HG02610 (cell line): ENCODE results near the gene TAF1D.
A peak's percentile ranks its signal among the peaks of the same experiment; 100 is the strongest.
"Not testable (repeated sequence)": the region's sequence is repeated elsewhere in the genome, so short reads cannot be mapped to it uniquely, and the experiment has no call there.

Experiments
- ATAC-seq: cut with Tn5 transposase; IDR thresholded peaks from one replicate; pipeline ENCODE4 v1.9.1; 2021; ENCODE audit warnings: mild to moderate bottlenecking, moderate library complexity; ENCODE audit not compliant: unreplicated experiment

The TAF1D gene, protein sequence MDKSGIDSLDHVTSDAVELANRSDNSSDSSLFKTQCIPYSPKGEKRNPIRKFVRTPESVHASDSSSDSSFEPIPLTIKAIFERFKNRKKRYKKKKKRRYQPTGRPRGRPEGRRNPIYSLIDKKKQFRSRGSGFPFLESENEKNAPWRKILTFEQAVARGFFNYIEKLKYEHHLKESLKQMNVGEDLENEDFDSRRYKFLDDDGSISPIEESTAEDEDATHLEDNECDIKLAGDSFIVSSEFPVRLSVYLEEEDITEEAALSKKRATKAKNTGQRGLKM

DNA sequence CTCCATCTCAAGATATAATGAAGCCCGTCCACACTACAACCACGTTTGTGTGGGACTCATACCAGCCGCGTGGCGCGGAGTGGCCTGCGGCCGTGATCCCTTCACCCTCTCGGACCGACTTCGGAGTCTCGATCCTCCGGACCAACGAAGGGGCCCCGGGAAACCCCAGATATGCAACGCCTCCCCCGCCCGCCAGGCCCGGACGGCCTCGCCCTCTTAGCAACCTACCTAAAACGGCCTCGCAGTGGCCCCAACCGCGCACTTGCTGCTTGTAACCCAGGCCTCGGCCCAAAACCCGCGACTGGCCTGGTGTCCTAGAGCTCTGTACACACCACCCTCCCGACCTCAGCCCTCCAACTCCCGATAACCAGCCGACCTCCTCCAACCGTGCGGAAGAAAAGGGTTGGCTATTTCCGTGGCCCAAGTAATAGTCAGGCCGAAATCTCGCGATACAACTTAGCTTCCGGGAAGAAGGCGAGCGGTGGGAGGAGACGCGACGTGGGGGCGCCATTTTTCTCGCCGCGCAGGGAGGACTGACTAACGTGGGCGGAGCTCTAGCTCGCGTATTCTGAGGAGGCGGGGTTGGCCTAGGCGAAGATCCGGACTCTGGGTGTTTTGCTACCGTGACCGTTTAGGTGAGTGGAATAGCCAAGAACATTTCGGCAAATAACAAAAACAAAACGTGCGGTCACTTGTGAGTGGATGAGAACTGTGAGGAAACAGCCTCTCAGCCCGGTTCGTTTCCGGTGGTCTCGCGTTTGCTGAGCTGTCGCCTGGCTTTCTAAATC lies at the start of gene TAF1D, which contains the start of gene C11orf54:
Gene TAF1D, minus strand, starts transcription at position 402 of the 788 bp plus-strand sequence. CDS start 2,191 bp downstream, outside the sequence.
Gene C11orf54, plus strand, starts transcription at position 579 of the 788 bp plus-strand sequence. CDS start 5,722 bp downstream, outside the sequence.
- ATAC-seq = peak; percentile 84

DNA sequence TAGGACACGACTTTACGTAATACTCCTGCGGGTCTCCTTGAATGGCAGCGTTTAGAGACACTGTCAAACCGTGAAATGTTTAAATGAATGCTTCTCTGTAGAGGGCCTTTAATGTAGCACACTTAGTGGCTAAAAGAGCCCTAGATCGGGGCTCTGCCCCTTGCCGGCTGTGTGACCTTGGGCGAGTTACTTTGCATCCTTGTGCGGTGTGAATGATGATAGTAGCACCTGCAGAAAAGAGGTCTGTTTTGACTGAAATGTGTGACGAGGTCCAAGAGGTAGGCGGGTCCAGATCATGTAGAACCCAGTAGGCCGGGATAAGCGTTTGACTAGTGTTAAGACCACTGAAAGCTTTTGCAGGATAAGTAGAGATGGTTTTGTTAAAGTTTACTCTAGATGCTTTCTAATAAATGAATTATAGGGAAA lies 43.7 kb upstream of the TAF1D start:
- peak; percentile 37 for ATAC-seq

DNA sequence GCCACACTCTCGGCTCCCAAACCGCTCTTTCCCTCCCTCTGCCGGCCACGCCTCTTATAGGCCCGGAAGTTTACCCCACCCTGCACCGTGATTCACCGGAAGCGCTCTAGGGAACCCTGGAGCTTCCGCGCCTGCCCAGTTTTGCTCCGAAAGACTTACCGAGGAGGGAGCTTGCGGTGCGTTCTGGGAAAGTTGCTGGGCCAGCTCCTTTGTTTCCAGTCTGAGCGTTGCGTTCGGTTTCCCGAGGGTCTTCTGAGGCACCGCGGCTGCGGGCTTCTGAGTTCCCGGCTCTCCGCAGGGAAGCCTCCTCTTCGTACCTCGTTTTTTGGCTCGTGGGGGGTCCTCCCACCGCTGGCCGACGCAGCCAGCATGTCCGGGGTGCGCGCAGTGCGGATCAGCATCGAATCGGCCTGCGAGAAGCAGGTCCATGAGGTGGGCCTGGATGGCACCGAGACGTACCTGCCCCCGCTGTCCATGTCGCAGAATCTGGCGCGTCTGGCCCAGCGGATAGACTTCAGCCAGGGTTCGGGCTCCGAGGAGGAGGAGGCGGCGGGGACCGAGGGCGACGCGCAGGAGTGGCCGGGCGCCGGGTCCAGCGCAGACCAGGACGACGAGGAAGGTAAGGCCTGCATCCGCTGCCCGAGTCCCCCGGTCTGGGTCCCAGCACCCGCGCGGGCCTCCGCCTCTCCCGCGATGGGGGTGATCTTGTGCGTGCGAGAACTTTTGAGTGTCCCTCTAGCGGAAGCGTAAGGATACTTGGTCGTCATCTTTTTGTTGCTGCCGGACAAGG lies 43.0 kb upstream of the TAF1D start, which contains the start of gene MED17:
Gene MED17, plus strand, starts transcription at position 138 of the 790 bp plus-strand sequence. Its CDS starts 232 bp downstream, at position 370.
- ATAC-seq = peak; percentile 97

DNA sequence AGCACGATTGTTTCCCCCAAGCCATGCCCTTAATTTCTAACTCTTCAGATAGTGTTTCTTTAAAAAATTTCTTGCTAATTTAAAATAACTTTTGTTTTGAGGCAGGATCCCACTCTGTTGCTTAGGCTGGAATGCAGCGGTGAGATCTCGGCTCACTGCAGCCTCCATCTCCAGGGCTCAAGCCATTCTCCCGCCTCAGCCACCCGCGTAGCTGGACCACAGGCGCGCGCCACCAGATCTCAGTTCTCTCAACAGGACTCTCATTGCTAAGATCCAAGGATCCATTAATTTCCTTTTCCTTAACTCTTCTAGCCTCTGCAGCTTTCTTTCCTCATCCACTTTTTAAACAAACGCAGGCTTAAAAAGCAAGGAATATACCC lies 42.5 kb upstream of the TAF1D start:
- peak; percentile 48 for ATAC-seq

DNA sequence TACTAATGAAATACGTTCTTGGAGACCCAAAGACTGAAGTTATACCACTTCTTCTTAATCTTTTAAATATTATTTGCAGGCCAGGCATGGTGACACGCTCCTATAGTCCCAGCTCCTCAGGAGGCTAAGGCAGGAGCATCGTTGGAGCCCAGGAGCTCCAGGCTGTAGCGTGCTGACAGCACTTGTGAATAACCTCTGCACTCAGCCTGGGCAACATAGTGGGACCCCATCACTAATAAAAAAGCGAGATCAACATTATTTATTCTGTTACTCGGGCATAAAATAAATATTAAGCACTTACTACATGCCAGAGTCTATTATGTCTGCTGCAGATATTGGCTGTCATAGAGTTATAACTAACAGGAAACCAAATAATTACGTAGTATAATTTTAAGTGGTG lies 42.1 kb upstream of the TAF1D start:
- ATAC-seq = no peak

DNA sequence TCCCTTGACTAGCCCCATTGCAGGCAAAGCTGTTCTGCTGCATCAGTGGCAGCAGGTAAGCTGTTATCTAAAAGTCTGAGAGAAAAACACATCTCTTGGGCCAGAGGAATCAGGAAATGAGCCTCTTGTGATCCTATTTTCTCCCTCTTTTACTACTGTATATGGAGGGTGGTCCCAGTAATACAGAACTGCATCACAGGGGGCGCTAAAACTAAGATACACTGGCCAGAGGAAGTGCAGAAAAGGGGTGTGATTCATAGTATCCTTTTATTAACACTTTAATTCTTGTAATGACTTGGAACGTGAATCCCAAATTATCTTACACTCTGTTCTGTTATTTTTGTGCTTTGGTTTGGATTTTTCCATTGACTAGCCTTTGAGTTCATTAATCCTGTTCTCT lies 34.0 kb upstream of the TAF1D start:
- no peak for ATAC-seq

DNA sequence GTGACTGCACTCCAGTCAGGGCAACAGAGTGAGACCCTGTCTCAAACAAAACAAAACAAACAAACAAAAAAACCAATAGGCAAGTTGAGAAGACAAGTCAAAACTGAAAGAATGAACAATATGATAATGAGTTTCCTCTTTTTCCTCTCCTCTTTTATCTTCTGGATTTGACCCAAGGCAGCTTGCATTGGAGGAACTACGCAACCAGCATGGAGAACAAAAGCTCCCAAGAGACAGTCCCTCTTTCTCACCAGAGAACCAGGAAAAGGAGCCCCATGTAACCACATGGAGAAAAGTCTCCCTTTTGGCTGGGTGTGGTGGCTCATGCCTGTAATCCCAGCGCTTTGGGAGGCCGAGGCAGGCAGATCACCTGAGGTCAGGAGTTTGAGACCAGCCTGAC lies 33.3 kb upstream of the TAF1D start:
- ATAC-seq = not testable (repeated sequence)

DNA sequence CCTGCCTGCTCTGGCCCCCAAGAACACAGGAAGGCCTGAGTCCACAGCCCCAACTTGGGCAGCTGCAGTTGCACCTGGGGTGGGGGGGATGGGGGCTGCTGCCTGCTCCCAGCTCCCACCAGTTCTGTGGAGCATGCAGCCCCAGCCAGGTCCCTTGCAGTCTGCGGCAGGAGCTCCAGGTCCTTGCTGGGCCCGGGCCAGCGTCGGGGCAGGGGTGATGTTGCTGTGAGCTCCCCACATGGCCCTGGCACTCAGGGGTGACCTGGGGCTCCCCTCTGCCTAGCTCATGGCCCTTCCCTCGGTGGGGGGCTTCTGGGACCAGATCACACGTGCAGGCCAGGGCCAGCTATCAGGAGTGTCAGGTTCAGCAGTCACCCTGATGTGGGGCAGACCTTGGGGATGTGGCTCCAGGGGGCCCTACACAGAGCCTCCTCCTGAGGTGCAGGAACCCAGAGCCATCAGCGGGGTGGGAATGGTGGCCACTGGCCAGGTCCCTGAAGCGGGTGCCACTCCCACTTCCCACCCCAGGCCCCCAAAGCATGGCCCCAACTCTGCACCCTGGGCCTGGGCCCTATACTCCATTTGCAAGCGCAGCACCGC lies 32.4 kb upstream of the TAF1D start:
- no peak for ATAC-seq

DNA sequence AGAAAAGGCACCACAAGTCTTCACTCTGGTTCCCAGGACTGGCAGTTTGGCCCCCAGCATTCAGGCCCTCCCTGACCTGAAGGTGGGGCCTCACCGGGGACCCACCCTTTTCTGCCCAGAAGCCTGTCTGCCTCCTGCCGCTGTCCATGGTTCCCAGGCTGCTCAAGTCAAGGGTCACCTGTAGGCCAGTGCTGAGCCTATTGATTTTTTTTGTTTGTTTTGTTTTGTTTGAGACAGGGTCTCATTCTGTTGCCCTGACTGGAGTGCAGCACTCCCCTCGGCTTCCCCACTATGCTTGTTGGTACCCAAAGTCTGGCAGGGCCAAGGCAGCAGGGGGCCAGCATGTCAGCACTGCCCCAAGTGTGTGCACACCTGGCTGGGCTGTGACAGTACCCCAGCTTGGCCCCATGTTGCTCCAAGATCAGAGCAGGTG lies 31.8 kb upstream of the TAF1D start:
- ATAC-seq = no peak

DNA sequence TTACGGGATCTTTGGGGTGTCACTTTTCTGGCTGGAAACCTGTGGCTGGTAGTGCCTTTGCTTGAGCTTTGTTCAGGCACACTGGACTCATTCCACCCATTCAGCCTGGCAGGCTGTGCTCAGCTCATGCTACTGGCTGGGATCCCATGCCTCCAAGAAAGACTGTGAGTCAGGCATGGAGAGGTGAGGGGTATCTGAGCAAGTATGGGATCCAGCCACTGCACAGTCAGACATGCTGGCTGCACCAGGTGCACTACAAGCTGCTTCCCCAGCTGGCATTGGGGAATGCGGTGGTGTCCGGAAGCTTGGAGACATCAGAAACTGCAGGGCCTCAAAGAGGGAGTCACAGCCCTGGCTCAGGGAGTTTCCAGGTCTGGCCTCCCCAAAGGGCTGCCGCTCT lies 30.8 kb upstream of the TAF1D start:
- ATAC-seq = no peak

DNA sequence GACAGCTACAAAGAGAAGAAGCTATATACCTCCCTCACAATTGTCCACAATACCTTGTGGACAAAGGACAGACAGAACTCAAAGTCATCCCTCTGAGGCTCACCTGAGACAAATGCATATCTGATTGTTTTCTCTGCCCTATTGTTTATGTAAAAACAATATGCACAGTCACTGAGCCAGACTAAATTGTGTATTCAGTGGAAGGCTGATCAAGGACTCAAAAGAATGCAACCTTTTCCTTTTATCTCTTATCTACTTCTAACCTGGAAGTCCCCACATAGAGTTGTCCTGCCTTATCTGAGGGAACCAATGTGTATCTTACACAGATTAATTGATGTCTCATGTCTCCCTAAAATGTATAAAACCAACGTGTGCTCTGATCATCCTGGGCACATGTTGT lies 28.9 kb upstream of the TAF1D start:
- ATAC-seq = no peak

DNA sequence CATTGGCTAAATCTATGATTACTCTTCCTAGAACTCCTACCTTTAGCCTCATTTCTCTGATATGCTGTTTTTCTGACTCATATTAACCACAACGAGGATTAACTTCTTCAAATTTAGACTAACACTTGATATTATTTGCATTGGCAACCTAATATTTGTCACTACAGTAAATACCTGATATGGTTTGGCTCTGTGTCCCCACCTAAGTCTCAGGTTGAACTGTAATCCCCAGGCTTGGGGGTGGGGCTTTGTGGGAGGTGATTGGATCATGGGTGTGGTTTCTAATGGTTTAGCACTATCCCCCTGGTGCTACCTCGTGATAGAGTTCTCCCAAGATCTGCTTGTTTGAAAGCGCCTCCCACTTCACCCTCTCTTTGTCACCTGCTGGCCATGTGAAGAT lies 25.7 kb upstream of the TAF1D start:
- ATAC-seq = no peak

DNA sequence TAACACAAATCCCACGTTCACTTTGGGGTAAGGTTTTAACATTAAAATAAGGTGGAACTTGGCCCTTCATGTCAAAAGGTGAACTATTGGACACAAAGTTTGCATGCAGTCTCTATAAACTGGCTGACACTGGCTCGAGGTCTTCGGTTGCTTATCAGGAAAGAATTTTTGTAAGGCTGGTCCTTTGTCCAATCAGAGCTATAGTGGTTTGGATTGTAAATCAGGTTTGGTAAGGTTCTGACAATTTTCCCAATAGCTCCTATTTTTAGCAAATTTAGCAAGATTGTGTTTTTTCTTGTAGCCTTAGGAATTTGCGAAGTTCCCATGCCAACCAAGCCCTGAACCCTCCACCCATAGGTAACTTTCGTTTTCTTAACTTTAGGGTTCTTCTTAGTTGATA lies 25.2 kb upstream of the TAF1D start:
- ATAC-seq = no peak

DNA sequence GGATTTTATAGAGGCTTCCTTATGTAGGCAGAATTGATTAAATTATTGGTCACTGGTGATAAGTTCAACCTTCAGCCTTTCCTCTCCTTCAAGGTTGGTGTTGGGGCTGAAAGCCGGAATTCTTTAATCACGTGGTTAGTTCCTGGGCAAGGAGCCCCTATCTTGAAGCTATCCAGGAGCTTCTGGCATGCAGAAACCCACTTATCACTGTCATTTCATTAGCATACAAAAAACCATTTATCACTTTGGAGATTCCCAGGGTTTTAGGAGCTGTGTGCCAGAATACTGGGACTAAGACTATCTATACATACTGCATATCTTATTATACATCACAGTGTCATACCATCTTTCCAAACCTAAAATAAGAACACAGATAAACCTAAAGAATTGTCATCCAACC lies 24.3 kb upstream of the TAF1D start:
- no peak for ATAC-seq

DNA sequence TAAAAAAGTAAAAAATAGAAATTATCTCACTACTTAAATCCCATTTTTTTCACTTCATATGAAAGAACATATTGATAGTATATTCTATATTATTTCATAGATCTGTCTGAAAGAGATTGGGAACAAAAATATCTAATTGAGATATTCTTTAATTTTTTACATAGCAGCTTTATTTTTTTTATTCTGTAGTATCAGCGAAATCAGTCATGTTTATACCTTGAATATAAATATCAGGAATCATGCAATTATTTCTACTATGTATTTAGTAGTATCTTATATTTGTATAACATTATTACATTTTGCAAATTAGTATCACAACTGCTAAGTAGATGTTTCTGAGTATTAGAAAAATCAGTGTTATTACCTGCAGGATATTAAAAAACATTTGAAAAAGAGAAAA lies 20.6 kb upstream of the TAF1D start:
- no peak for ATAC-seq

DNA sequence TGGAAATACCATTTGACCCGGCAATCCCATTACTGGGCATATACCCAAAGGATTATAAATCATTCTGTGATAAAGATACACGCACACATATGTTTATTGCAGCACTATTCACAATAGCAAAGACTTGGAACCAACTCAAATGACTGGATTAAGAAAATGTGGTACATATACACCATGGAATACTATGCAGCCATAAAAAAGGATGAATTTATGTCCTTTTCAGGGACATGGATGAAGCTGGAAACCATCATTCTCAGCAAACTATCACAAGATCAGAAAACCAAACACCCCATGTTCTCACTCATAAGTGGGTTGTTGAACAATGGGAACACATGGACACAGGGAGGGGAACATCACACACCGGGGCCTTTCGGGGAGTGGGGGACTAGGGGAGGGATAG lies 17.8 kb upstream of the TAF1D start:
- not testable (repeated sequence) for ATAC-seq

DNA sequence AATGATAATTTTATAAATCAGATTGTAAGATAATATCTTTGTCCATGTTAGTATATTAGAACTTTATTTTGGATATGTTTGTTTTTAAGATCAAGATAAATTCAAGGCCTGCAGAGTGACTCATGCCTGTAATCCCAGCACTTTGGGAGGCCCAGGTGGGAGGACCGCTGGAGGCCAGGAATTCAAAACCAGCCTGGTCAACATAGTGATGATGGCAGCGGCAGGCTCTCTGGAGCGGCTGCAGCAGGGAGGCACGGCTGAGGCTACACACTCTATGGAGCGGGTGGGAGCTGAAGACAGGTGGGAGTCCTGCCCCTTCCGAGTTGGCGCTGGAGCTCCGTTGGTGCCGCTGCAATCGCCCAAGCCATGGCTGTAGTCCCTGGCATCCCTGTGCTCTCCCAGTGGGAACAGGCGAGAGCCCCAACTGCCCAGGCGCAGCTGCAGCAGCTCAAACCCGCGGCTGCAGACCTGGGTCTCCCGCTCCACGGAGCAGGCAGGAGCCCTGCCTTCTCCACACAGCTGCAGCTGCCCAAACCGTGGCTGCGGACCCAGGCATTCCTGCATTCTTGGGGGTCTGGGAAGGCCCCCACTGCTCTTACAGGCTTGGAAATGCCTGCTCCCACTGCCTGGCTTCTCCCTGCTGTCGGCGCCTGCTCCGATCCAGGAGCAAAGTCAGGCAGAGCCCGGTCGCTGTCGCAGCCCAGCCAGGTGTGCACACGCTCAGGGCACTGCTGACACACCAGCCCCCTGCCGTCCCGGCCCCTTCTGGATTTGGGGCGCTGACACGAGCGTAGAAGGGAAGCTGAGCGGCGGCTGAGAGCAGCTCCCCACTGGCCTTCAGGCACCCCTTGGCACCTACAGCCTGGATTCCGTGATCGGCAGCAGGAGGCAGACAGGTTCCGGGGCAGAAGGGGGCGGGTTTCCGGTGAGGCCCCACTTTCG lies 16.9 kb upstream of the TAF1D start:
- ATAC-seq = no peak

DNA sequence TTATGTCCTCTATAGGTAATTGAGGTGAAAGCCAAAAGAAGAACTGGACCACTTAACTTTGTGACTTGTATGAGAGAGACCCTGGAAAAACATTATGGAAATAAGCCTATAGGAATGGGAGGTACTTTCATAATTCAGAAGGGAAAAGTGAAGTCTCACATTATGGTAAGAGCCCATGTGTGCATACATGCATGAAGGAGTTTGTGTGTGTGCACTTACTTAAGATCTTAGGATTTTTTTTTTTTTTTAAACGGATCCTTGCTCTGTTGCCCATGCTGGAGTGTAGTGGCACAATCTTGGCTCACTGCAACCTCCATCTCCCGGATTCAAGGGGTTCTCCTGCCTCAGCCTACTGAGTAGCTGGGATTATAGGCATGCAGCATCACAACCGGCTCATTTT lies 16.0 kb upstream of the TAF1D start:
- ATAC-seq = no peak

DNA sequence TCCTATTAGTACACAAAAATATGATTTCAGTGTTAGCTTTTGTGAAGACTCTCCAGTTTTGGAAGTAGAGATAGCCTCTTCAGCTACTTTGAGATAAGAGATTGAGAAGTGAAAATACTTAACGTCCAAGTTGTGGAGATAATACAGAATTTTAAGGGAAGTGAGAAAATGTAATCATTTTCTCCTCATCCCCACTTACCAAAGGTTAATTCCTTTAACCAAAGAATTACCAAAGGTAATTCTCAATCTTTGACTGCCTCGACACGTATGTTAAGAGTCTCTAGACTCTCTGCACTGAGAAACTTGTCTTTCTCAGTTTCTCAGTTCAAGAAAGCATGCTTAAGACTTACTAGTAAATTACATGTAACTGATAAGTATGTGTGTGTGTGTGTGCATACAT lies 15.5 kb upstream of the TAF1D start:
- peak; percentile 57 for ATAC-seq

DNA sequence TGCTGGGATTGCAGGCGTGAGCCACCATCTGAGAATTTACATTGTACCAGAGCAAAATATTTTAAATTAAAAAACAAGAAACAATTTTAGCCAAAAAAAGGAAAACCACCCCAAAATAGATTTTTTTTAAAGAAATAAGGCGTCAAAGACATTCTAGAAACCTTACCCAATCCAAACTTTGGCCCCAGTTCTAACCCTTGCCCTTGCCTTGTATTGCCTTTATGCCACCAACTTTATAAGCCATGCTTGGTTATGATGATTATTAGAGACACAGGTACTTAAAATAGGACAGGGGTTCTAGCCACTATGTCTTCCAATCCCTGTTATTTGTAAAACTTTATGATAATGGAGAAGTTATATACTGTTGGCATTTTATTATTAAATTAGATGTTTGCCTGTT lies 11.9 kb upstream of the TAF1D start:
- ATAC-seq = no peak
